CD4-positive, alpha-beta T cell treated with Interleukin-4 for 1 hour (primary cell): ENCODE measurements around the gene ZNF280D.

Experiments used
- DNase-seq, 2 donors: peaks; one replicate each; pipeline ENCODE4 v3.0.0-alpha.2; 2020 to 2022

Gene ZNF280D

DNA sequence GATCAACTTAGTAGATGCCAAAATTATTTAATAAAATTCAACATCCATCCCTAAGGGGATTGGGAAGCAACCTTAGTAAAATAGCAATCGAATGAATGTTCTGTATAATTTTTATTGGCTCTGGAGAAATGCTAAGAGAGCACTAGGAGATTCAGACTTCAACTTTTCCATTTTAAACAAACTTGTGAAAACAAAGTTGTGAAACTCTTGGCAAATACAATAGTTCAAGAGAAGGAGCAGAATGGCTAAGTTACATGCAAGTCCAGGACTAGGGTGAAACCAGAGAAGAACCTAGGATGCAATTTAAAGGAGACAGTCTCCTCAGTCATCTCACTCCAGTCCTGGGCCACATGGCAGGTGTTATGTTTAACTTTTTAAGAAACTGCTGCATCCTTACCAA lies 16.7 kb upstream of the ZNF280D start:
- no peak for DNase-seq

DNA sequence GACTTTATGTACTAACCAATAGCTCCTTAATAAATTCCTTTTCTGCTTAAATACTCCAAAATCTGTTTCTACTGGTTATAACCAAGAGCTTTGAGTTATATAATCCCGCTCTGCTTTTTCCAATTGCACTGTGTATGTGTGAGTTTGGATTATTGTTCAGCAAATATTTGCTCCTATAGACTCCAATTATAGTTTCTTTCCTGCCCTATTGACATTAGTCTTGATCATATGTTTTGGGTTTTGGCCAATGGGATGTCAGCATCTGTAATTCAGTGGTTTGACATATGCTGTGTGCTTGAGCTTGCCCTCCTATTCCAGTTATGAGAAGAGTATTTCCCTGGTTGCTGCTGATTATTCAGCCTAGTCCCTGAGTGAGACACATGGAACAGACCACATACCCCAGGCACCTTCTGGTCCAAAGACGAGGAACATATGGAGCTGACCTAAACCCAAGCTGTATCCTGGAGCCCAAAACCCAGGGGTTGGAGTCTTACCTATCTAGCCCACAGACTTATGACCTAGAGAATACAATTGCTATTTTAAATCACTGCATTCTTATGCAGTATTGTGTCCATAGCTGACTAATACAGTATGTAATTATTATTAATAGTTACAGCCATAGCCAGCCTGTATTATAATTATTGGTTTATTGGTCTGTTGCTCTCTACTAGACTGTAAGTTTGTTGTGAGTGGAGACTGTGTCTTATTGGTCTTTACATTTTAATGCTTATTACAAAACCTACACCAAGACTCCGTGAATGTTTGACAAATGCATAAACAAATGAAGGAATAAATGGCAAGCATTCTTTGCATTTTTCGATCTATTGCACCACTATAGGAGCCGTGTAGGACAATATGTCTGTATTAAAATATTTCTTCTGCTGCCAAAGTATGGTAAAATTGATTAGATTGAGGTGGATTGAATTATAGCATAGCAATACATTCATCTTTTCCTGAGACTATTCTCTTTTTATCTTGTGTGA lies 11.7 kb upstream of the ZNF280D start:
- DNase-seq: no peak

DNA sequence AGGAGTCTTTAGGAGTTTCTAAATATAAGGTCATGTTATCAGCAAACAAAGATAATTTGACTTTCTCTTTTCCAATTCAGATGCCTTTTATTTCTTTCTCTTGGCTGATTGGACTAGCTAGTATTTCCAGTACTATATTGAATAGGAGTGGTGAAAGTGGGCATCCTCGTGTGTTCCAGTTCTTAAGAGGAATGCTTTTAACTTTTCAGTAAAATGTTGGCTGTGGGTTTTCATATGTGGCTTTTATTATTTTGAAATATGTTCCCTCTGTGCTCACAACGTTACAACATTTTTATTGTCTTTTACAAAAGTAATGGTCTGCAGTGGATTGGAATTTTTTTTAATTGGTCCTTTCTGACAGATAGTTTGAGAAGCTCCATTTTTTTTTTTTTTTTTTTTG lies 8.2 kb upstream of the ZNF280D start:
- DNase-seq: no peak

DNA sequence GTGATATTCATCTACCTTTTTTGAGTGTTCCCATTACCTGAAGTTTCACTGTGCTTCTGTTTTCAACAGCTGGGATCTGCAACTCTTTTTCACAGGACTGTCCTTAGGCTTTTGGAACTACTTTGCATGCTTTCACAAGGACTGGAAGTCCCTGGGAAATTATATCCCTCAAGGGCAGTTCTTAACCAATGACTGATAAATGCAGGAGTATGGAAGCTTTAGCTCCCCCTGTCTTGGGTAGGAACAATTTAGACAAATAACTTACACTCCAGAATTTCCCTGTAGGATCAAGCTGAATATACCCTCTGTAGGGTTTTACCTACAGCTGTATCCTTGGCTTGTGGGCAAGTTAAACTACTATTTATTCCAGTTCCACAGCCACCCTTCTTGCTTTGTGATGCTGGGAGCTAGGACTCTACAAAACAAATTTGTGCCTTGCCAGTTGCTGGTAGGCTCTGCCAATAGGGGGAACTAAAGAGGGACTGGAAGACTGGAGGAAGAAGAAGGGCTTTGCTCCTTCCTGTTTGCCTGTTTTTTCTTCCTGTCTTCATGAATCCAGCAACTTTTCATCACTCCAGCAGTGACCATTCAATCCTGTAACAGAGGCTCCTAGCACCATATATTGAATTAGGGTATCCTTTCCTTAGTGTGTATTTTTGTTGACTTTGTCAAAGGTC lies 6.8 kb upstream of the ZNF280D start:
- DNase-seq: no peak

DNA sequence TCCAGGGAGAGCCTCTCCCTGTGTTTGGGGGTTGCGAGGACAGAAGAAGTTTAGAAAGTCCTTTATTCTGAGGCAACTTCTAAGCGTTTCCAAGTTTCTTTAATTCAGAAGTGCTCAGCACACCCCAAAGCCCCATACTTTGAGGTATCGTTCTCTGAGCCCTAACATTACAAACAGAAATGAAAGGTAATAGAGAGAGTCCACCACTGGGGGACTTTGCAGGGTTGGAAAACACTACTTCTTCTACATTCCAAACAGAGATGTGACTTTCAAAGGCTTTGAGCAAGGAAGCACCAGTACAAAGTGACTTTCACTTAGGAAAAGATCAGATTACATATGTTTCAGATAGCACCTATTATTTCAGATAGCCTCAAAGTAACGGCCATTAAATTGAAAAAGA lies 6.2 kb upstream of the ZNF280D start:
- no peak for DNase-seq

DNA sequence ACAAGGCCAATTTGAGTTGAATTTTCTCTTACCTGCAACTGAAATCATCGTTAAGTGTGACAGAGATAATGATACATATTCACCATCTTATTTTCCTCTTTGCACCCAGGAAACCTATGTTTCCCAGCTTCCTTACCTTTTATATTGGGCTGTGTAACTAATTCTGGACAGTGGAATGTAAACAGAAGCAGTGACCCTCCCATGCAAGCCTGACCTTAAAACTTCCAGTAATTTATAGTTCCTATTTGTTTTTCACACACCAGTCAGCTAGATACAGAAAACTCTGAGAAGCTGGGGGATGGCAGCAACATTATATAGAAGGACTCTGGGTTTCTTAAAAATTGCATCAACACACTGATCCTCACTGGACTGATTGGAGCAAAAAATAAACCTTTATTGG lies 4.5 kb upstream of the ZNF280D start:
- no peak for DNase-seq

DNA sequence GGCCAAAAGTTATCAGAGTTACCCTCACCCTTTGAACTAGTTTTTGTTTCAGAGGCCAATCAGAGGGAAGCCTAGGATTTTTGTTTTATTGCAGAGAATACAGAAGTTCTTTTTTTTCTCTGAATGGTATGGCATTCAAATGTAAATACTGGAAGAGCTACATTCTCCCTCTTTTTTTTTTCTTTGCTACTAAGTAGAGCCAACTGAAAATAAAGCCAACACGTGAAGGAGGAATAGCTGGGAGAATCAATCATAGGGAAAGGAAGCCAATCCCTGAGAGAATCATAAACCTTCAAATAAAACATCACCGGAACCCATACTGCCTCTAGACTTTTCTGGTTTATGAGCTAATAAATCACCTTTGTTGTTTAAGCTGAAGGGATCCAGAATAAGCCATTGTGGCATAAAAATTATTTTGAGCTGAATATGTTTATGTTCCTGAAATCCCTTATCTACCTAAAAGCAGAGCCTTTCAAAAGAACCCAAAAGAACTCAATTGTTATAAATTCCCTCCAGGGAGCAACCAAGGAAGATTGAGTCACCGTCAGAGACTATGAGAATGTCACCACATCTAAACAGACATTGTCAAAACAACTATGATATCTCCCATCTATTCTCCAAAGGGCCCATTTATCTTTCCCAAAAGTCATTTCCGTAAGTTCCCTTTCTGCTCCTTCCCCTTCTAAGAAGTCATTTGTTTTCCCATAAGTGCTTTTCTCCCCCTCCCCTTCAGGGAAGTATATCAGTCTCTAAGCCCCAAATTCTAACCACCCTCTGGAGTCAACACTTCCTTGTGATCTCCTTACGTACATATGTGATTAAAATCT lies 3.8 kb upstream of the ZNF280D start:
- no peak for DNase-seq

DNA sequence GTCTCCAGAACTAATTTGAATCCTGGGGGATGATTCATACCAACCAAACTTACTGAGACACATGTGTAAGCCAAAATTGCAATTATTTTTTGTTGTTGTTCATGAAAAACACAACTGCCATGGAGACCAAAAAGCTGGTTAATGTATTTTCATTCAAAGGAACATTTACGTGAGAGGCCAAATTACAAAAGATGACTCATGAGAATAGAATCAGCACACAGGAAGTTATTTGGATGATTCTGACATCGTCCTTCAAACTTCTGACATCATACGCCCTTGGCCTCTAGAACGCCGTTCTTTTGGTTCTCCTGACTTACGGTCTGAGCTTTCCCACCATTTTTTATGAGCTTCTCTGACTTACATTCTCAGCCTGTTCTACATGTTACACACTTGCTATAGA lies 3.0 kb upstream of the ZNF280D start:
- no peak for DNase-seq

DNA sequence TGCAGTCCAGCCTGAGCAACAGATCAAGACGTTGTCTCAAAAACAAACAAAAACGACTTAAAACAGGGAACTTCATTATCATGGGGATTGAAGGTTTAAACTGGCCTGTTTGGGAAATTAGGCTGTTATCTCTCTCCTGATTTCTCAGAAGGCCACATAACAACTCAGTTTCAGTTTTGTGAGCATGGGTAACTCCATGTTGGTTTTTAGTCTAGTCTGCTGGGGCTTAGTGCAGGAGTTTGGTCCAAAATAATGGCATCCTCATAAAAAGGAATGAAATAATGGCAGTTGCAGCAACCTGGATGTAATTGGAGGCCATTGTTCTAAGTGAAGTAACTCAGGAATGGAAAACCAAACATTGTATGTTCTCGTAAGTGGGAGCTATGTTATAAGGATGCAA lies 2.3 kb upstream of the ZNF280D start:
- no peak for DNase-seq

DNA sequence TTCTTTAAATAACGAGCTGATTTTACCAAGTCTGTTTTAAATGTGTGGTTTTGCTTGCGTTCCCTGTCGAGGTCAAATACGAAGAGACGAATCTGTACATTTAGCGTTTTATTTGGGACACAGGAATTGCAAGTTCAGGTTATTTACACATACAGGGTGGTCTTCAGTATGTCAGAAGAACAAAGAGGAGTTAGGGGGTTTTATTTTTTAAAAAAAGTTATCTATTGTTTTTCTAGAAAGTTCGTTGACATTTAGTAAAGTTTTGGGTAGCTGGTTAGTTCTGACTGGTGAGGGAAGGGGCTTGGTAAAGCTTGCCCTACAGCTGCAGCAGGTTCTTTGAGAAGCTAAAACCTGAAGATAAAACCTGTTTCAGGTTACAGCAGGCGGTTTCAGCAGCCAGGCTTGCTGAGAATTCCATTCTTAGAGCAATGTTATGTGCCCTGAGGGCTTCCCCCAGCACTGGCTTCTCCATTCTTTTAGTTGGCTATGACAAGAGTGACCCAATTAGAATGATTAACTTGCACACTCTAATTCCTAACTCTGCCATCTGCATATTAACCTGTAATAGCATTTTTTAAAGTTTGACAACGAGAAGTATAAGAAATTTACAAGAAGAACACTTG lies 815 bp upstream of the ZNF280D start:
- DNase-seq: peak in 1 of 2 donors; percentile 6

DNA sequence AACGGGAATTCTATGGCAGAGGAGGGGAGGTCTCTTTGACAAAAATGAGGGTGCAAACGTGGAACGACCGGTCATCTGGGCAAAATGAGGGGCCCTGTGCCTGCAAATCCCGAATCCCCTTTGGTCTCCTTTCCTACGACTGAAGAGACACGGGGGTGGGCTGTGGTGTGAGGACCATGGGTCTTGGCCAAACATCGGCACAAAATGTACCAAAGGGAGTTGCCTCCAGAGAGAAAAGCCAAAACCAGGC lies 498 bp downstream of the ZNF280D start:
- no peak for DNase-seq

DNA sequence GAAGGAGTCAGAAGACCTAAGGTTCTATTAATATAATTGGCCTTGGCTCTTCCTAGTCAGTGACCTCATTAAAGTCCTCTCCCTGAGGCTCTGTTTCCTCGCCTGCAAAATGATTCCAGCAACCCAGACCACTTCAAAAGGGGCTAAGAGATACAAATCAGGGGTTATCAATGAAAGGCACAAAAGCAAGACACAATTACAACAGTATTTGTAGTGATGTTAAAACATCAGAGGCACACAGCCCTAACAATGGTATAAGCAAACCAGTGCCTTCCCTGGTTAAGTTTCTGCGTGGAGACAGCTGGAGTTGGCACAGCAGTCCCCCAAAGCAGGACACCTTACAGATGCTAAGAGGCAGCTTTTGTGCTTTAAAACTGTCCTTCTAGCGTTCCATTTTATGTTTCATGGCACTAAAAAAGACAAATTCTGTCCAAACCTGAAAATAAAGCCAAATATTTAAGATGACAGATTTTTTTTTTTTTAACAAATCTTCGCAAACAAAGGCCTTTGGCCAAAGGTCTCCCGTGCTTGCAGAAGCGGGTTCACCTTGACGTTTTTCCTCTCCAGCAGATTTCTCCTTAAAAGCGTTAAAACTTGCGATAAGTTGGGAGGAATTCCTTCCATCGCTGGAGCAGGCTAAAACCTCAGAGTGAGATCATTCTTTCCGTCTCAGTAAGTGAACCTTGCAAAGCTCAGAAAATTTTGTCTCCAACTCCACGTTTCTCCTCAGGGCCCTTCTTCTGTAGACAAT lies 999 bp downstream of the ZNF280D start:
- DNase-seq: peak in 1 of 2 donors; percentile 16

DNA sequence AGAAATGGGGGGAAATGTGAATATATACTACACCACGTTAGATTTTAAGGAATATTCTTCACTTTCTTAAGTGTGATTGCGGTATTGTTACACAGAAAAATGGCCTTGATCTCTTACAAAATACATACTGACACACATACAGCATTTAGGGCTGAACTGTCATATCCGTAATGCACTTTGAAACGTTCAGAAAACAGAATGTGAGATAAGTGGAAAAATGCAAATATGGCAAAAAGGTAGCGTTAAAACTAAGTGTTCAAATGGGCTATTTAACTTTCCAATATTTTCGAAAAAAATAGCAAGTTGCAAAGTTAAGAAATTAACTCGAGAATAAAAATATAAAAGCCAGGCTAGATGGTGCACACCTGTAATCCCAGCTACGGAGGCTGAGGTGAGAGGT lies 1.8 kb downstream of the ZNF280D start:
- DNase-seq: no peak

DNA sequence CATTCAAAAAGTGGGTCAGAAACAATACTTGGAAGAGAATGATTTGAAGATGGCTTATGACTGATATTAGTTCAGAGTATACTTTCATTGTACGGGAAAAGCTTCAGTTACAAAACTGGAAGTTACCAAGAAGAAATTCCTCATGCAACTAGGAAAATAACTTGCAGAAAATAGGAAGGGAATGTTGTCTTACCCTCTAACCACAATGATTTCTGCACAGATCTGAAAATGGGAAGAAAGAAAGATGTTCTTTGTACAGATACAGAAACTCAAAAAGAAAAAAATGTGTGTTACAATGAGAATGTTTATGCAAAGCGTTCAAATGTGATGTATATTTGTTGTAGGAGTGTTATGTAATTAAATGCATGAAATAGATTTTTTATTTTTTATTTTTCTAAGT lies 3.7 kb downstream of the ZNF280D start:
- DNase-seq: no peak

DNA sequence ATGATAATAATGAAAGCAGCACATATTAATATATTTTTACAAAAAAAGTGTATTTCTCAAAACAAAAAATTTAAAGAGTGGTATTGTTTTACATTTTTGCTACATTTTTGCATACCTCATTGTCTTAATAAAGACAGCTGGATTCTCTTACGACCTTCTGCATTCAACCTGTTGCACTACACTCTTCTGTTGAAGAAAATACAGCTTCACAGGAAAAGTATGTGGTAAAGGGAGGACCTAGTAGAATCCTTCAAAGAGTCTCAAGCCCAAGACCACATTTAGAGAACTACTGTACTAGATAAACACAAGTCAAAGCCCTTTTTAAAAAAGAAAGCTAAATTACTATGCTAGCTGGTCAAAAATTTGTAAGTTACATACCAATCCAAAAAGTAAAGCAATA lies 7.9 kb downstream of the ZNF280D start:
- peak in 1 of 2 donors; percentile 11 for DNase-seq

DNA sequence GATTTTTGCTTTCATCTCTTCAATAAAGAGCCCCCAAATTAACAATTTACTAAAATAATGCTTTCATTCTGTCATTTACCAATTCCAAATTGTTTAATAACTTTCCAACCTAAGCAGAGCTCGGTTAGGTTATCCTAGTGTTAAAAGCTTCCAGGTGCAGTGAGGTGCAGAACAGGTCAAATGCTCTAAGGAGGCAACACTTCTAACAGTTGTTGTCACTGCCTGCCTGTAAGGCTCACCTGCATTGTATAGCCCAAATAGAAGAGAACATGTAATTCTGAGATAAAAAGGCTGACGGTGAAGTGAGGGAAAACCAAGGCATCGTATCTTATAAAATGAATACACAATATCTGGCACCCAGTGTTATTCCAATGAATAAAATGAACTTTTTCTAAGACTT lies 9.1 kb downstream of the ZNF280D start:
- no peak for DNase-seq

DNA sequence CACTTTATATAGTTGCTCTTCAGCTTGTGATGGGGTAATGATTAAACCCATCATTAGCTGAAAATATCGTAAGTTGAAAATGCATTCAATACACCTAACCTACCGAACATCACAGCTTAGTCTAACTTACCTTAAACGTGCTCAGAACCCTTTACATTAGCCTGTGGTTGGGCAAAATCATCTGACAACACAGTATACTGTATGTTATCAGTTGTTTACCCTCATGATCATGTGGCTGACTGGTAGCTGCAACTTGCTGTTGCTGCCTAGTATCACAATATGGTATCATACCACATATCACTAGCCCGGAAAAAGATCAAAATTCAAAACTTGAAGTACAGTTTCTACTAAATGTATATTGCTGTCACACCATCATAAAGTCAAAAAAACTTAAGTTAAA lies 9.5 kb downstream of the ZNF280D start:
- DNase-seq: no peak

DNA sequence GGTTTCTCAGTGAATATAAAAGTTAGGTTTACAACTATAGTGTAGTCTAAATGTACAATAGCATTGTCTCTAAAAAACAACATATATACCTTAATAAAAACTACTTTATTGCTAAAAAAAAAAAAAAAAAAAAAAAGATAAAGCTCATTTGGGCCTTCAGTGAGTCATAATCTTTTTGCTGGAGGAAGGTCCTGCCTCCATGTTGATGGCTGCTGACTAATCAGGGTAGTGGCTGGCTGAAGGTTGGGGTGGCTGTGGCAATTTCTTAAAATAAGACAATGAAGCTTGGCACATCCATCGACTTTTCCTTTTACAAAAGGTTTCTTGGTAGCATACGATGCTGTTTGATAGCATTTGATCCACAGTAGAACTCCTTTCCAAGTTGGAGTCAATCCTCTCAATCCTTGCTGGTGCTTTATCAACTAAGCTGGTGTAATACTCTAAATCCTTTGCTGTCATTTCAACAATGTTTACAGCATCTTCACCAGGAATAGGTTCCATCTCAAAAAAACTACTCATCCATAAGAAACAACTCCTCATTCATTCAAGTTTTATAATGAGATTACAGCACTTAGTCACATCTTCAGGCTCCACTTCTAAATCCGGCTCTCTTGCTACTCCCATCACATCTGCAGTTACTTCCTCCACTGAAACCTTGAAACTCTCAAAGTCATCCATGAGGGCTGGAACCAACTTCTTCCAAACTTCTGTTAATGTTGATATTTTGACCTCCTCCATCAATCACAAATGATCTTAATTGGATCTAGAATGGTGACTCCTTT lies 13.3 kb downstream of the ZNF280D start:
- no peak for DNase-seq

DNA sequence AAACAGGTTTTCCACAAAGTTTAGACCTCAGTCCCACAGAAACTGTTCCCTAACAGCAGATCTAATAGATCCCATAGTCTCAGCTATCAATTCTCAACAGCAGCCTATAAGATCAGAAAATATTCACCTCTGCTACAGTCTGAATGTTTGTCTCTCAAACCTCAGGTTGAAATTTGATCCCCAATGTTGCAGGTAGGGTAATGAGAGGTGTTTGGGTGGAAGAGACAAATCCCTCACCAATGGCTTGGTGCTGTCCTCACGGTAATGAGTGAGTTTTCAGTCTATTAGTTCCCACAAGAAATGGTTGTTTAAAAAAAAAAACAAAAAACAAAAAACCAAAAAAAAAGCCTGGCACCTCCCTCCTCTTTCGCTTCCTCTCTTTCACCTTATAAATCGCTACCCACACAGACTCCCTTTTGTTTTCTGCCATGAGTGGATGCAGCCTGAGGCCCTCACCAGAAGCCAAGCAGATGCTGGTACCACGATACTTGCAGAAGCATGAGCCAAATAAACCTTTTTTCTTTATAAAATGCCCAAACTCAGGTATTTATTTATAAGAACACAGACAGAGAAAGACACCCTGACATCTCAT lies 14.2 kb downstream of the ZNF280D start:
- no peak for DNase-seq

DNA sequence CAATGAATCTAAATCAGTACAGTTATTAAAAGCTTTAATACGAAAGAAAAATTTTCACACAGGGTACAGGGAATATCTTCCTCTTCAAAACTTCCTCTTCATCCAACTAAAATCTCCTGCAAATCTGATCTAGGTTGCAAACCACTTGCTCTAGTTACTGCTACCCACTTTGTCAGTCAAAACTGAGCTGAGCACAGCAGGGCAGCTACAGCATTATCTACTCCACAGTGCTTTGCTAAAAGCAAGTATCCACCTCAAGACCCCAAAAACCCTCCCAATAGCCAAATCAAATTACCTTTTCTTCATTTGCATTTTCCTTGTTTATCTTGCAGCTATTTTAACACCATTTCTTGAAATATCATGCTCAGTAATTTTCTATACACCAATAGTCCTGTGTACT lies 14.7 kb downstream of the ZNF280D start:
- no peak for DNase-seq

DNA sequence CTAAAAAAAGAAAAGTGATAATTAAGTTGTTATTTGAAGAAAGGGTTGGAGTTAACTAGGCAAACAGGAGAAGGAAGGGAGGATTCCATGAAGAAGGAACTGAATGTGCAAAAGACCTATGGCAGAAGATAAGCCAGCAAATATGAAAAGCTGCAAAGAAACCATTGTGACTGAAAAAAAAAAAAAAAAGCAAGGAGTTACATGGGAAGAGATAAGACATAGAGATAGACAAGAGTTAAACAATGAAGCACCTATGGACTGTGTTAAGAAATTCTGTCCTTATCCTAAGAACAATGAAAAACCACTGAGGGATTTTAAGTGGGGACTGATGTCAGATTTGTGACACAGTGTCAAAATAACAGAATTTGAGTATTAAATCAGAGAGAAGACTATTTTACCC lies 17.0 kb downstream of the ZNF280D start:
- no peak for DNase-seq
